Fibroblast of skin of left quadriceps (primary cell): ENCODE data around the gene XPO4.
"Not testable (repeated sequence)": the region's sequence is repeated elsewhere in the genome, so short reads cannot be mapped to it uniquely, and the experiment has no call there.

Experiments
- DNase-seq, 2 experiments: peaks; one replicate each; pipeline ENCODE4 v3.0.0-alpha.2; 2013; ENCODE audit warnings: low read depth in 2 of 2

The XPO4 gene

GRCh38 chr13:20891034-20891433 is 11.5 kb downstream of the XPO4 start:
- no peak for DNase-seq

DNA sequence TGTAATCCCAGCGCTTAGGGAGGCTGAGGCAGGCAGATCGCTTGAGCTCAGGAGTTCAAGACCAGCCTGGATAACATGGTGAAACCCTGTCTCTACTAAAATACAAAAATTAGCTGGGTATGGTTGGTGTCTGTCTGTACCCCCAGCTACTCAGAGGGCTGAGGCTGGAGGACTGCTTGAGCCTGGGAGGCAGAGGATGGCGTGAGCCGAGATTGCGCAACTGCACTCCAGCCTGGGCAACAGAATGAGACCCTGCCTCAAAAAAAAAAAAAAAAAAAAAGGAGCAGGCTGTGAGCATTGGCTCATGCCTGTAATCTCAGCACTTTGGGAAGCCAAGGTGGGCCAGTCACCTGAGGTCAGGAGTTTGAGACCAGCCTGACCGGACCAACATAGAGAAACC is 12.0 kb downstream of the XPO4 start:
- DNase-seq = not testable (repeated sequence)

DNA sequence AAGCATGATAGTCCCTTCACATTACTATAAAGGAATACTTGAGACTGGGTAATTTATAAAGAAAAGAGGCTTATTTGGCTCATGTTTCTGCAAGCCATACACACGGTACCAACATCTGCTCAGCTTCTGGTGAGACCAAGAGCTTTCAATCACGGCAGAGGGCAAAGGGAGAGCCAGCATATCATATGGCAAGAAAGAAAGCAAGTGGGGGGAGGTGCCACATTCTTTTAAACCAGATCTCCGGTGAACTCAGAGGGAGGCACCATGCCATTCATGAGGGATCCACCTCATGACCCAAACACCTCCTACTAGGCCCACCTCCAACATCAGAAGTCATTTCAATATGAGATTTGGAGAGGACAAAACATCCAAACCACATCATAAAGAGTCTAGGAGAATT is 20.3 kb downstream of the XPO4 start:
- no peak for DNase-seq

DNA sequence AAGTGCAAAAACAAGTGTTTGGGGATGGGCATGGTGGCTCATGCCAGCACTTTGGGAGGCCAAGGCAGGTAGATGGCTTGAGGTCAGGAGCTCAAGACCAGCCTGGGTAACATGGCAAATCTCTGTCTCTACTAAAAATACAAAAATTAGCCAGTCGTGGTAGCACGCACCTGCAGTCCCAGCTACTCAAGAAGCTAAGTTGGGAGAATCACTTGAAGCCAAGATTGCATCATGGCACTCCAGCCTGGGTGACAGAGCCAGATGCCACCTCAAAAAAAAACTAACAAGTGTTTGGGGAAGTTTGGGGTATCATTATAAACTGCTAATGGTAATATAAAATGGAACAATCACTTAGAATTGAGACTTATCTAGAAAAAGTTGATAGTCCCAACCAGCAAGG is 24.6 kb downstream of the XPO4 start:
- DNase-seq = no peak

DNA sequence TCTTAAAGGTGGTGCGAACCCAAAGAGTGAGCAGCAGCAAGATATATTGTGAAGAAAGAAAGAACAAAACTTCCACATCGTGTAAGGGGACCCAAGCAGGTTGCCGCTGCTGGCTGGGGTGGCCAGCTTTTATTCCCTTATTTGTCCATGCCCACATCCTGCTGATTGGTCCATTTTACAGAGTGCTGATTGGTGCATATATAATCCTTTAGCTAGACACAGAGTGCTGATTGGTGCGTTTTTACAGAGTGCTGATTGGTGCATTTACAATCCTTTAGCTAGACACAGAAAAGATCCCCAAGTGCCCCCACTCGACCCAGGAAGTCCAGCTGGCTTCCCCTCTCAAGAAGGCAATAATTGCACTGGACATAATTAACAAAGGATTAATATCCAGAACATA is 25.7 kb downstream of the XPO4 start:
- not testable (repeated sequence) for DNase-seq

GRCh38 chr13:20874439-20874838 is 28.1 kb downstream of the XPO4 start:
- DNase-seq = not testable (repeated sequence)

DNA sequence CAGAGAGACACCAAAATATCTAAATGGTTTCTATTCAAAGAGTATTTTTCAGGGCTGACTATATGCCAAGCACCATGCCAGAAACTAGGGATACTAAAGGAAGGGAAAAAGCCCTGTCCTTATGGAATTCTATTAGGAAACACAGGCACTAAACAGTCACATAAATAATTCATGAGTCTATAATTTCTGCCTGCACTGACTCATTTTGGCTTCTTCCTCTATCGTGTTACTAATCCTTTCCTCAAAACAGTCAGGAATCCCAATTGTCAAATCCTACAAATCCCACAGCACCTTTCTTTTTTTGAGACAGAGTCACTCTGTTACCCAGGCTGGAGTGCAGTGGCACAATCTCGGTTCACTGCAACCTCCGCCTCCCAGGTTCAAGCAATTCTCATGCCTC is 29.2 kb downstream of the XPO4 start:
- DNase-seq = peak; percentile 28 to 29

DNA sequence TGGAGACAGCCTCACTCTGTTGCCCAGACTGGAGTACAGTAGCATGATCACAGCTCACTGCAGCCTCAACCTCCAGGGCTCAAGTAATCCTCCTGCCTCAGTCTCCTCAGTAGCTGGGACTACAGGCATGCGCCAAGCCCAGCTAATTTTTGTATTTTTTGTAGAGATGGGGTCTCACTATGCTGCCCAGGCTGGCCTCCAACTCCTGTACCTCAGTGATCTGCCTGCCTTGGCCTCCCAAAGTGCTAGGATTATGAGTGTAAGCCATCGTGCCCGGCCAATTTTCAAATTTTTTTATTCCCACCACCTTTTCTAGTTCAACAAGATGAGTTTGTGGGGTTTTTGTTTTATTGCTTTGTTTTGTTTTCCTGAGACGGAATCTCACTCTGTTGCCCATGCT is 31.7 kb downstream of the XPO4 start:
- DNase-seq = no peak

- DNase-seq = peak in 1 of 2 experiments; percentile 8
Observed at GRCh38 chr13:20869540-20869939, 33.0 kb downstream of the XPO4 start.

DNA sequence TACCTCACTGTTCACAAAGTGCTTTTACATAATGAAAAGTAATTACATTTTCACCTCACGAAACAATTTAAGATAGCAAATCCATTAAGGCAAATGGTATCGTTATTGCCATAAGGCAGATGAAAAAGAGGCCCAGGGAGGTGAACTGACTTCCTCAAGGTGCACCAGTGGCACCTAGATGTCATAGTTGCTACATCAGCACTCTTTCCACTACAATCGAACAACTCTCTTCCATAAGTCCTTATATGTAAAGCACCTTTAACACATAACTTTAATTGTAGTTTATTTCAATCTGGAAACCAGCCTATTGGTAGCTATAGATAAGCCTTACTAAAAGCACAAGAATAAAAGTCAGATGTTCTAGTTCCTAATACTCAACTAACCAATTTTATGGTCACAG is 35.1 kb downstream of the XPO4 start:
- DNase-seq = no peak

- DNase-seq = not testable (repeated sequence)
Observed at GRCh38 chr13:20861666-20862065, 40.9 kb downstream of the XPO4 start.

DNA sequence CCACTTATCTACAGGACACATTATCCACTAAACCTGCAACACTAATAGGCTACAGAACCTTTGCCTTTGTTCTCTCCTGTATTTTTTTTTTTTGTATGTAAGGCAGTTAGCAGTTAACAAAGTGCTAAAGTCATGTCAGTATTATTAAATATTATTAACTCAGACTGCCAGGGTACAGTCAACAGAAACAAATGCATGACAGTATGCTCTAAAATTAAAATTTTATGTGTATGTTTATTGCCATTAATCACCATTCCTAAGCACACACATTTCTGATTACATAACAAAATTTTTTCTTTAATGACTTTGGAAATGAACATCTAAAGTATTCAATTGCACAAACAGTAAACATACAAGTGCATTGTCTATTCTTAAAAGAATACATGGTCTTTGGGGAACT is 41.7 kb downstream of the XPO4 start:
- DNase-seq = no peak

DNA sequence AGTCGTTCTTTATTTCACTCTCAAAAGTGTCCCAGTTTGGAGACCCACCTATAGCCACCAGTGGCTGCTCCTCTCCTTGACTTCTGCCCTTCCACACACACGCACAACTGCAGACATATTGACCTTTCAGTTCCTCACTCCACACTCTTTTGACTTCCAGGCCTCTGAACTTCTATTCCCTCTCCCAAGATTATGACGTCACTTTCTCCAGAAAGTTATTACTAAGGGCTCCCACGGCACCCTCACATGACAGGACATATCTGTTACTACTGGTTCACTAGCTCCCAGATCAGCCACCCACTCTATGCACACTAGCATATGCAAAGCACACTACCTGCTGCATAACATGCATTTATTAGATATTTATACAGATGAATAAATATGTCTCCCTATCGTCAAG is 45.9 kb downstream of the XPO4 start:
- DNase-seq = no peak

GRCh38 chr13:20851844-20852402 is 50.6 kb downstream of the XPO4 start:
- no peak for DNase-seq

GRCh38 chr13:20848944-20849343 is 53.6 kb downstream of the XPO4 start:
- no peak for DNase-seq

DNA sequence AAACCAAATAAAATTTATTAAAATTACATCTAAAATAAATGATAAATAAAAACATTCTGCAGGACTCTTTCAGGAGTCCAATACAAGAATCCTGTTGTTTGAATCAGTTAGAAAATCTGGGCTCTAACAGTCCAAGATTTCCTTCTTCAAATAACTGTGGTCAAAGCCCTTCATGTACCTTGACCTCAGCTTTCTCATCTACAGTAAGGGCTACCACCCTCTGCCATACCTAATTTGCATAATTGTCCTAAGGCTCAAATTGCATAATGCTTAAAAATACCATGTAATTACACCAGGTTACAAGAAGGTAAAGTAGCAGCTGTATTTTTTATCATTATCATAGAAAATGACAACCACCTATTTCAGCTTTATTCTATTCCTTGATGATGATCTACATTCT is 54.3 kb downstream of the XPO4 start:
- DNase-seq = no peak

- DNase-seq = no peak
Observed at GRCh38 chr13:20847296-20847695, 55.2 kb downstream of the XPO4 start.

DNA sequence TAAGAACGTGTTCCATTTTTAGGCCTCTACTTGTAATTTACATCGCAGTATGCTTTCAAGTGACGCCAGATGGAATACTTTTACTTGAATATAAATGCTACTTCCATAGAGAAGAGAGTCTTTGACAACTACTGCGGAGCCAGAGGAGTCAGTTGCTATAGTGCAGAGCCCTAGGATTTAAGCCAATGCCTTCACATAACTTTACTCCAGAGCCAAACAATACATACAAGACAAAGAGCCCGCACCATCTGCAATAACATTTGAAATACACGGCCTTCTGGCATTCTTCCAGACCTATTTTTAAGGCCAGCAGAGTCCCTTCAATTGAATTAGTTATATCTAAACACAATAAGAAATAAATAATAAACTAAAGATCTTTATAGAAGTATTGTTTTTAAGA is 59.4 kb downstream of the XPO4 start:
- no peak for DNase-seq

GRCh38 chr13:20840568-20840967 is 62.0 kb downstream of the XPO4 start:
- DNase-seq = no peak

DNA sequence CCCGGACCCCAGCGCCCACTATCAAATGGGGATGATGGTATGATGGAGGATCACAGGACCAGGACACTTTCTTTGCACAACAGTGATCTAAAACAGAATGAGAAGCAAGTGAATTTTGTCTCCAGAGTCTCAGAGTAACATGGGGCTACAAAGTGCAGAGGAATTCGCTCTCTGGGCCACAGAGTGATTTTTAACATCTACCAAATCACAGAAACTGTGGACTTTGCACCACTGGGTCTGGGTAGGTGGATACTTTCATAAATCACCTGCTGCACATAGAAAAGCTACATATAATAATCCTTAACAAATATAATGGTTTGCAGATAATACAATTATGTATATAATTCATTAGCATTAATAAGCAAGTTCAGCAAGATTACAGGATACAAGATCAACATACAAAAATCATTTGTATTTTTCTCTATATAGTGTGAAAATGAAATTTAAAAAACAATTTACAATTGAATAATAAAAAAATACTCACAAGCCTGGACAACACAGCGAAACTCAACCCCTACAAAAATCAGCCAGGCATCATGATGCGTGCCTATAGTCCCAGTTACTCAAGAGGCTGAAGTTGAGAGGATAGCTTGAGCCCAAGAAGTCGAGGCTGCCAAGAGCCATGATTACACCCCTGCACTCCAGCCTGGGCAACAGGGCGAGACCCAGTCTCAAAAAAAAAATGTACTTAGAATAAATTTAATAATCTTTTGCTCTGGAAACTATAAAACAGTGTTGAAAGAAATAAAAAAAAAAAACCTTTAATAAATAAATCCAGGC is 68.5 kb downstream of the XPO4 start:
- DNase-seq = no peak

- DNase-seq = no peak
Observed at GRCh38 chr13:20832861-20833260, 69.7 kb downstream of the XPO4 start.

DNA sequence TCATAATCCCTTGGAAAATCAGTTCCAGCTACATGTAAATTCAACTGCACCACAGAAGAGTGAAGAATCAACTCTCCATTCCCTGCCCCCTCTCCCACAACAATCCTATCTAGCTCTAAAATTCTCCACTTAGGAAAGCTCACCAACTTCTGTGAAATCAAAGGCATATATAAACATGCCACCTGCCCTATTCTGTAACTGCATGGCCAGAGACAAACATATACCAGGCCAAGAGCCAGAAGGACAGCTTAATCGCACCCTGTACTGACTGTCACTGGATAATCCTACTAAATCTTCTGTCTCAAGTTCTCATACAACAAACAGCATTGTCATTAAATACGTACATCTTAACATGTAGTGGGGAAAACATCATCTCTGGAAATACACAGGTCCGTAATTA is 70.6 kb downstream of the XPO4 start:
- no peak for DNase-seq

DNA sequence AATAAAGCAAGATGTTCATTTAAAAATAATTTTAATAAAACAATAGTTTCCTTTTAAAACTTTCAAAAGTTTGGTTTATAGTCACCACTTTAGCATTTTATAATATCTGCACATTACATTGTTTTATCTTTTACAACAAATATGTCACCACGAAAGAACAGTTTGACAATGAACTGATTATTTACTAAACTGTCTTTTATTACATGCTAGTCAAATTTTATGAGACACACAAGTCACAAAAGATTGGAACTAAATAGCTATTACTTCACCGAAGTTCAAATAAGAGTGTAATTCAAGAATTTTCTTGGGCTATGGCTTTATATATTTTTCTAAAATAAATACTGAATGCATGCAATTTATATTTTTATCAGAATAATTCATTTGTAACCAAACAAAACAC is 71.3 kb downstream of the XPO4 start:
- DNase-seq = no peak
